VCaP (cell line): ENCODE data around the gene CASP7.

Experiments used
- H3K27ac ChIP-seq: fragments of 450-650 bp; 2 replicates; pipeline ENCODE4 v1.5.1; 2017
- CTCF ChIP-seq: fragments of 450-650 bp; conservative IDR thresholded peaks from 2 replicates; pipeline ENCODE4 v1.5.1; 2017; ENCODE audit warnings: mild to moderate bottlenecking, moderate library complexity

The CASP7 gene

GRCh38 chr10:113775686-113776294 lies 96.1 kb downstream of the CASP7 start:
- H3K27ac ChIP-seq = no peak overlapping the region
- no peak for TF ChIP-seq CTCF

DNA sequence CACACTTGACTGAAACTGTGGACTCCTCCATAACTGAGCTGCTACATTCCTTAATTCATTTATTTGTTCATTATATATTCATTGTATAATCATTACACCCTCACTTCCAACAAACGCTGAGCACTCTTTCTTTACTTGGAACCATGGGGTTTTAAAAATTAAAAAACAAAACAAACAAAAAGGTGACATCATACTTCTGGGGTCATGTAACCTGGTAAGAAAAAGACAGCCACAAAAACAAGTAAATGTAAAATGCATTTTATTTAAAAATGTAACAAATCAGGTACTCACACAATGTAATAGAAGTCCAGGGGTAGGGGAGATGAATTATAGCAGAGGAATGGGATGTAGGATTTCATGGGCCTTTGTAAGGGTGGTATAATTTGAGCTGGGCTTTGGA lies 96.8 kb downstream of the CASP7 start:
- TF ChIP-seq CTCF = no peak
- no peak overlapping the region for H3K27ac ChIP-seq
